GM18907 (cell line): ENCODE results near the gene KHDRBS2.

ENCODE experiments used
- ATAC-seq: cut with Tn5 transposase; IDR thresholded peaks from one replicate; pipeline ENCODE4 v1.9.1; 2021; ENCODE audit warnings: mild to moderate bottlenecking, moderate library complexity; ENCODE audit not compliant: unreplicated experiment

The KHDRBS2 gene

GRCh38 chr6:62285612-62286469, at the start of gene KHDRBS2:
KHDRBS2 (minus strand) TSS chr6:62286225.
- peak; percentile 100 for ATAC-seq

DNA sequence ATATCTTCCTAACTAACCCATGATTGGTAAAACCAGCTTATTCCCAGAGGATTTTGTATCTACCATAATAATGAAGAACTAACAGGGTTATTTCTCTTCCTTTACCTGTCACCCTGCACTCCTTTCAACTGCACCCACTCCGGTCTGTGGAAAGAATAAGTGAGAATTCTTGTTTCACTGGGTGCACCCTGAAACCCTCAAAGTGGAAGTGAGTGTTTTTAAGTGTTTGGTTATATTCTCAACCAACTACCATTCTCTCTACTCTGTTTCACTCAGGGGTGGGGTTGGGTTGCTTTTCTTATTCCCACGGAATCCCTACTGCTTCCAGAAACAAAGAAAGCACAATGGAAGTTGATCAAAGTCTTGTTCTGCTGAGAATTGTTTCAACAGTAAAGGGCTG, 42.6 kb upstream of the KHDRBS2 start:
- no peak for ATAC-seq

DNA sequence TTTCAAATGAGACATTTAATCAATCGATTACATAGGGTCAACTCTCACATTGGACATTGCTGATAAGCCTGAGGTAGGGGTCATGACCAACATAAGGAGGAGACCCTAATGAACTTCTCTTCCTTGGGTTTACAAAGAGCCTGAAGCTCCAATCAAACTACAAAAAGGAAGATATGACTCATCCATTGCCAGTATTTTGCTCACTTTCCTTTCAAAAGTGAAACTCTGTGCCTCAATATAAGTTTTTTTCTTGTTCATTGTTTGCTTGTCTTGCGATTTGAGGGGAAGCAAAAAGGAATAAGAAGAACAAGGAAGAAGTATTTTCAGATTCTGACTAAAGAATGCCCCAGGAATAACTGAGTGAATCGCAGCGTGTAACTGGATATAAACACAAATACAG, 38.8 kb upstream of the KHDRBS2 start:
- ATAC-seq: no peak

DNA sequence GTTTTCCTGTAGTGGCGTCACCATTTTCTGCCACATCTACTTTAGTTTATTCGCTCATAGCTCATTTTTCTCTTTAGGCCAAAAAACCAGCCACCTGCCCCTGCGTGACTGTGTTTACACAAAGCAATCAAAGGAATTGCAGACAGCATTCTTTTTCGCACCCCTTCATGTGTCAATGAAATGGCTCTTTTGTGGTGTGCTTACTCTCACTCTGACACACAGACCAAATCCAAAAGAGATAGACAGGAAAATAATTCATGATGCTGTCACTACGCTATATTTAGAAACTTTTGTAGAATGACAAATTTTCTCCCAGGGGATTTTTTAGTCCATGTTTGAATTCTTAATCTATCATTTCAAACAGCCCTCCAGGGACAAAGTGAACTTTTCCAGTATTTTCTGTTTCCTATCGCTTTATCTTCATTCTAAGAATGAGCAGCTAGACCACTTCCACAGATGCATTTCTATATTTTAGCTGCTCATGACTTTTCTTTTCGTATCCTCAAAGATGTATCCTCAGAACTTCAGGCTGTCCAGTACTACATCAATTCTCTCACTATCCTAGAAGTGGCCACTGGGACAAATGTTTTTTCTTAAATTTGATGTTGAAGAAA, 37.9 kb upstream of the KHDRBS2 start:
- no peak for ATAC-seq

- peak; percentile 91 for ATAC-seq
These were observed 12.8 kb upstream of the KHDRBS2 start for GRCh38 chr6:62298745-62299392.

DNA sequence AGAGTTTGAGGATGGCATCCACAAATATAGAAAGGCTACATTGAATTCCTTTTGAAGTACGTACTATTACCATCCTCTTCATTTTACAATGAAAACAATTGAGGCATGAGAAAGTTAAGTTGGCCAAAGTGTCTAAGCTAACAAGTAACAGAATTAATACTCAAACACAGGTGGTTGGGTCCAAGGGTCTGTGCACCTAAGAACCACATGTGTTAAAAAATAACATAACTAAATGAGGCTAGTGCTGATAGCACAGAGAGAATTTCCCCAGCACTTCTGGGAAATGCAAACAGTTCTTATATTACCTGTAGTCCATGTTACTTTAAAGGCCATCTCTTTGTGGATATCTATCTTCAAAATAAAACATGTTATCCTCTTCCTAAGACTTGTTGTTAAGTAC, 10.5 kb upstream of the KHDRBS2 start:
- ATAC-seq: no peak

DNA sequence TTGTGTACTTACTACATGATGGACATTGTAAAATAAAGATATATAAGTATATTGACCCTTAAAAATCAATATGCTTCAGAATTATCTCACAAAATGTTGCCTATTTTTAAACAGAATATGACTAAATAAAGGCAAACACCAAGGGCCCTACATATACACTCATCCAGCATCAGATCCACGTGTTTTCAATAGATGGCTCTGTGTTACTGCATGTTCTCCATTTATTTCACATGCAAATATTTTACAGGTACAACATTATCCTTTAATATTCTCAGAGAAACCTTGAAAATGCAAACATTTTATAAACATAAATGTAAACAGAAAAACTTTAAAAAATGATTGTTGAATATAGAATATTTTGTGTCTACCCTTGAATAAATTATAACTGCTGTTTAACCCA, 2.9 kb upstream of the KHDRBS2 start:
- no peak for ATAC-seq

DNA sequence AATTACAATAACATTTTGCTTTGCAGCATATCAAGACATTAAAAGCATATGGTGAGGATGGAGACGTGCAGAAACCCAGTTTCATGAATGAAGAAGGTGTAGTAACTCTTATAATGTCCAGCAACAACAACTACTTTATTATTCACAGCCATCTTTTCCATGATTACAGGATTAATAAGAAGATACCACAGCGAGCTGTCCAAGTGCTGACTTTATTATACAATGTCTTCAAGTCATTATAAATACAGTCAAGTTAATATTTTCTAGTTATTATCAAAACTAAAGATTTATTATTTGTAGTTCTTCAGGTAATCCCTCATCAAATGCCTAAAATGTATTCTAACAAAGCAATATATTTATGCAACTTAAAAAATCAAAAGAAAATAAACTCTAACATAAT, 2.5 kb upstream of the KHDRBS2 start:
- ATAC-seq: no peak

DNA sequence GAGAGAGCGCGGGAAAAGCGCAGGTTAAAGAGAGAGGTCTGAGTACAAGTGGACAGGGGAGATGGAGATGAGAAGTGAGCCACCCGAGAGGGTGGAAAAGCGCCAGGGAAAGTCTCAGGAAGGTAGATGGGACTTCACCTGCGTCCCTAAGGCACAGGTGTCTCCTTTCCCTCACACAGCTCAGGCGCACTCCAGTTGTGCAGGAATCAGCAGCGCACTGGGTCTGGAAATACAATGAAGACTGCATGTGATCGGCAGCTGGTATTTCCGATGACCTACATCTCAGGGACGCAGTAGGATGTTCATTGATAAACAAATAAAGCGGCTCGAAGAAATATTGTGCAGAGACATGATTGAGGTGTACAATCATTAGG, 432 bp upstream of the KHDRBS2 start:
- ATAC-seq: peak; percentile 14

DNA sequence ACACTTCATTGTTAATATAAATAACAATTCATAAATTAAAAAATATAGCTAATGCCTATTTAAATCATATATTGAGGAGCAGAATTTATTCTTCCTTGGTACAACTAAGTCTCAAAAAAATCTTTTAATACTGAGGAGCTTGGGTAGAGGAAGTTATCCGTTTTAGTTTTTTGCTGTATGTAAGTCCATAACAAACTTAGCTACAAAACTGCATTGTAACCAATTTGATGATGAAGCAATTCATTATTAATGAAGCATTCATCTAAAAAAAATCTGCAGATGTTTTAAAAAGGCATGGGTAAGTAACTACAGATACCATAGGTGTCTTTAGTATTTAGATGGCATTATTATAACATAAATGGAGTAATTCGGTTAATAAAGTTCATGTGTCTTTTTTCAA, 1.3 kb downstream of the KHDRBS2 start:
- ATAC-seq: no peak

GRCh38 chr6:62283796-62284411, 2.1 kb downstream of the KHDRBS2 start:
- ATAC-seq: no peak

- no peak for ATAC-seq
These were observed 2.7 kb downstream of the KHDRBS2 start for GRCh38 chr6:62283365-62283764.

- no peak for ATAC-seq
These were observed 5.9 kb downstream of the KHDRBS2 start for GRCh38 chr6:62280099-62280498.

DNA sequence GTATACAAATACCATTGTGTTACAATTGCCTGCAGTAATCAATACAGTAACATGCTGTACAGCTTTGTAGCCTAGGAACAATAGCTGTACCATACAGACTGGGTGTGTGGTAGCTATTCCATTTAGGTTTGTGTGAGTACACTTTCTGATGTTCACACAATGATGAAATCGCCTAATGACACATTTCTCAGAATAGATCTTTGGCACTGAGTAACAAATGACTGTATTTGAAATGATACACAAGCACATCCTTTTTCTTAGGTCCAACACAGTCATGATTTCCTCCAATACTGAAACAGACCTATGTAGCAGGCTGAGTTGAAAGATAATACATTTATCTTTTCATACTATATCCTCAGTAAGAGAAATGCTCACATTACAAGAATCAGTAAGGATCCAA, 13.9 kb downstream of the KHDRBS2 start:
- ATAC-seq: no peak

DNA sequence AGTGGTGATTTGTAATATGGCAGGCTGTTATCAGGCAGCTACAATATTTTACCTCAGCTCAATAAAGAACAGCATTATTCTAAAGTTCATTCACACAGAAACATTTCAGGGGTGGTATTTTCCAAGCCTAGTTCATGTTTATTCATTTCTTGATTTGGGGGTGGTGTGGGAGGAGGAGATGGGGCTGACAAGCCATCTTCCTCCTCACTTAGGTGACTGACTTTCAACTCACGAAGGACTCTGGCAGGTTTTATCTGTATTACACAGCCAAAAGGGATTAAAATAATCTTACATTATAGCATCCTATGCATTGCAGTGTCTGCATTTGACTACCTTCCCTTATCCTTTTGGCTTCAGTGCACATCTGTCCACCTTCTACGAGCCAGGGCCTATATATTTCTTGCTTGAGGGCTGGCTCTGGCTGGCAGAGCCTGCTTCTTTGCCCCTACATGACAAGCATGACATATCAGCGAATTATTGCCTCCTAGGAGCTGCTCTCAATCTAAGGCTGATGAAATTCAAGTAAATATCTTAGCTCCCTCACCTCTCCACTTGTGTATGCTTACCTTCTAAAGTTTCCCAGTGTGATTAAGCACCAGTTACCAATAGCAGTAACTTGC, 20.0 kb downstream of the KHDRBS2 start:
- no peak for ATAC-seq

GRCh38 chr6:62262283-62262682, 23.7 kb downstream of the KHDRBS2 start:
- no peak for ATAC-seq

- ATAC-seq: no peak
These were observed 39.9 kb downstream of the KHDRBS2 start for GRCh38 chr6:62246087-62246486.

DNA sequence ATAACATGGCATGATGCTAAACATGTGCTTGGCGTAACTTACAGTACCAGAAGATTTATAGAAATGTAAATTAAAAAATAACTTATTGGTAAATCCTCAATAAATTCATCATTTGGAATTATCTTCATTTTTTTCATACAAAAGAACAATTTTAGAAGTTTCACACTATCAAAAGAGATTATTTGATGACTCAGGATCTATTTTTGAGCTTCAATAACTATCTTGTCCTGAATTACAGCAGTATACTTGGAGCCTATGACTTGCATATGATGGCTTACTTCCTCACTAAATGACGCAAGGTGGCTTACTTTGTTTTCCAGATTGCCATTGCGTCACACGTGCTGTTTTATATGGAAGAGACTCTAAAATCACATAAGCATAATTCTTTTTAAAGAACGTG, 49.2 kb downstream of the KHDRBS2 start:
- ATAC-seq: no peak

GRCh38 chr6:62229231-62229630, 56.8 kb downstream of the KHDRBS2 start:
- ATAC-seq: no peak

- ATAC-seq: no peak
These were observed 68.2 kb downstream of the KHDRBS2 start for GRCh38 chr6:62217866-62218265.

GRCh38 chr6:62202078-62202477, 83.9 kb downstream of the KHDRBS2 start:
- ATAC-seq: no peak
